RWPE2 (cell line): Measurements from ENCODE around the gene C19orf53.

Experiments used
- ATAC-seq: fragments of 200-7000 bp; cut with Tn5 transposase; 3 replicates; pipeline ENCODE4 v1.9.1; 2021; ENCODE audit warnings: low read depth
- DNase-seq: peaks from one replicate; pipeline ENCODE4 v3.0.0-alpha.2; 2020; ENCODE audit warnings: low spot score
- H3K27ac ChIP-seq: fragments of 450-650 bp; 2 replicates; pipeline ENCODE4 v1.5.1; 2017; ENCODE audit warnings: mild to moderate bottlenecking; ENCODE audit not compliant: poor library complexity, severe bottlenecking
- H3K27me3 ChIP-seq: fragments of 250-450 bp; sonication (Bioruptor Pico); 2 replicates; pipeline ENCODE4 v1.5.1; 2021; ENCODE audit warnings: mild to moderate bottlenecking, moderate library complexity; ENCODE audit not compliant: insufficient read depth, poor library complexity, severe bottlenecking
- H3K36me3 ChIP-seq: fragments of 250-450 bp; sonication (Bioruptor Pico); 2 replicates; pipeline ENCODE4 v1.5.1; 2020; ENCODE audit warnings: low read depth, mild to moderate bottlenecking, moderate library complexity
- H3K4me1 ChIP-seq: fragments of 250-450 bp; sonication (Bioruptor Pico); 2 replicates; pipeline ENCODE4 v1.5.1; 2021; ENCODE audit warnings: mild to moderate bottlenecking, moderate library complexity; ENCODE audit not compliant: insufficient read depth, poor library complexity, severe bottlenecking
- H3K4me3 ChIP-seq: fragments of 250-450 bp; sonication (Bioruptor Pico); 2 replicates; pipeline ENCODE4 v1.5.1; 2021; ENCODE audit warnings: mild to moderate bottlenecking, moderate library complexity; ENCODE audit not compliant: severe bottlenecking
- H3K9me3 ChIP-seq: fragments of 250-450 bp; sonication (Bioruptor Pico); 2 replicates; pipeline ENCODE4 v1.5.1; 2021; ENCODE audit warnings: mild to moderate bottlenecking, moderate library complexity; ENCODE audit not compliant: severe bottlenecking
- TF ChIP-seq, protein P1 (sequence below): fragments of 450-650 bp; IDR thresholded peaks from one replicate; pipeline ENCODE4 v1.5.1; 2017; ENCODE audit warnings: mild to moderate bottlenecking, moderate library complexity; ENCODE audit not compliant: poor library complexity, severe bottlenecking

C19orf53 gene

GRCh38 chr19:13823256-13823655, 49.0 kb downstream of the C19orf53 start:
- H3K4me3 ChIP-seq: no peak overlapping the region
- no peaks in the 10 kb centered on the region for H3K9me3 ChIP-seq
- H3K27me3 ChIP-seq: no peaks in the 10 kb centered on the region
- peaks cover 14% of the 10 kb centered on the region for H3K4me1 ChIP-seq
- DNase-seq (no peak), ATAC-seq (no peak)
- TF ChIP-seq, protein P1, sequence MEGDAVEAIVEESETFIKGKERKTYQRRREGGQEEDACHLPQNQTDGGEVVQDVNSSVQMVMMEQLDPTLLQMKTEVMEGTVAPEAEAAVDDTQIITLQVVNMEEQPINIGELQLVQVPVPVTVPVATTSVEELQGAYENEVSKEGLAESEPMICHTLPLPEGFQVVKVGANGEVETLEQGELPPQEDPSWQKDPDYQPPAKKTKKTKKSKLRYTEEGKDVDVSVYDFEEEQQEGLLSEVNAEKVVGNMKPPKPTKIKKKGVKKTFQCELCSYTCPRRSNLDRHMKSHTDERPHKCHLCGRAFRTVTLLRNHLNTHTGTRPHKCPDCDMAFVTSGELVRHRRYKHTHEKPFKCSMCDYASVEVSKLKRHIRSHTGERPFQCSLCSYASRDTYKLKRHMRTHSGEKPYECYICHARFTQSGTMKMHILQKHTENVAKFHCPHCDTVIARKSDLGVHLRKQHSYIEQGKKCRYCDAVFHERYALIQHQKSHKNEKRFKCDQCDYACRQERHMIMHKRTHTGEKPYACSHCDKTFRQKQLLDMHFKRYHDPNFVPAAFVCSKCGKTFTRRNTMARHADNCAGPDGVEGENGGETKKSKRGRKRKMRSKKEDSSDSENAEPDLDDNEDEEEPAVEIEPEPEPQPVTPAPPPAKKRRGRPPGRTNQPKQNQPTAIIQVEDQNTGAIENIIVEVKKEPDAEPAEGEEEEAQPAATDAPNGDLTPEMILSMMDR: no peak
- H3K36me3 ChIP-seq: peaks cover 27% of the 10 kb centered on the region
- H3K27ac ChIP-seq: peak overlapping the region; percentile 76

GRCh38 chr19:13823901-13824300, 49.6 kb downstream of the C19orf53 start:
- no peak for DNase-seq
- Histone ChIP-seq H3K27me3 (no peaks in the 10 kb centered on the region), H3K4me1 (peaks cover 14% of the 10 kb centered on the region), H3K27ac (no peak overlapping the region), H3K4me3 (no peak overlapping the region), H3K9me3 (no peaks in the 10 kb centered on the region), H3K36me3 (peaks cover 25% of the 10 kb centered on the region)
- ATAC-seq: no peak
- TF ChIP-seq, protein P1: no peak

- ATAC-seq: no peak
- peaks cover 25% of the 10 kb centered on the region for H3K36me3 ChIP-seq
- H3K27ac ChIP-seq: no peak overlapping the region
Observed at GRCh38 chr19:13824703-13825102, 50.4 kb downstream of the C19orf53 start.

DNA sequence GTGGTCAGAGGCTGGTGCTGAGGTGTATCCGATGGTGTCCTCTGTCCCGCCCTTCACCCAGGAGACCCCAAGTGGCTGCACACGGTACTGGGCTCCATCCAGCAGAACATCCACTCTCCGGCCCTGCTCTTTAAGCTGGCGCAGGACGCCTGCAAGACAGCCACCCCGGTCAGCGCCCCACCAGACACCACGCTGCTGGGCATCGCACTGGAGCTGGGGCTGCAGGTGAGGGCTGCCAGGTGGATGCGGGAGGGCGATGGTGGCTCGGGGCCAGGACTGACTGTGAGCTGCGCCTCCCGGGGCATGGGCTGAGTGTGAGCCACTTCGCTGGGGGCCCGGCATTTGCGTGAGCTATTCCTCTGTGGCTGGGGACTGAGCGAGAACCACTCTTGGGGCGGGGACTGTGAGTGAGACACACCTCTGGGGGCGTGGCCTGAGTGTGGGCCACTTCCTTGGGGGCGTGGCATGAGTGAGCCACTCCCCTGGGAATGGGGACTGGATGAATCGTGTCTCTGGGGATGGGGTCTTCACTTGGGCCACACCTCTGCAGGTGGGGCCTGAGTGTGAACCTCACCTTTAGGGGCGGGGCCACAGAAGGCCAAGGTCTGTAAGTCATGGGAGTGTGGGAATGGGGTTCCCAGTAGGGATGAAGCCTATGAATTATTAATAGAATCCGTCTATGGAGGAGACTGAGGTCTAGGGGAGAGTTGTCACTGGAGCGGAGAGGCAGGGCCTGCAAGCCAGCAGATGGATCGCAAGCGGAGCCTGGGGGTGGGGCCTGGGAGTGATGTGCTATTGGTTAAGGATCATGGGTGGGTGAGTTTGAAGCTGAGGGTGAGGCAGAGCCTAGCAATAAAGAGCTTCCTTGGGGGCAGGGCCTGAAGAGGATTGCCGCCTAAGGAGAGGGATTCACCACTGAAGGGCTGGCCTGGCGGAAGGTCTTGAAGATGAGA, 51.5 kb downstream of the C19orf53 start:
- no peak overlapping the region for H3K4me3 ChIP-seq
- ATAC-seq (peak; percentile 49), DNase-seq (peak; percentile 67)
- H3K27me3 ChIP-seq: no peaks in the 10 kb centered on the region
- TF ChIP-seq, protein P1: no peak
- H3K4me1 ChIP-seq: peaks cover 6% of the 10 kb centered on the region
- no peaks in the 10 kb centered on the region for H3K9me3 ChIP-seq
- no peak overlapping the region for H3K27ac ChIP-seq
- H3K36me3 ChIP-seq: peaks cover 22% of the 10 kb centered on the region

More at GRCh38 chr19:13824703-13825102, 50.4 kb downstream of the C19orf53 start:
- DNase-seq: no peak
- H3K4me3 ChIP-seq: no peak overlapping the region
- TF ChIP-seq, protein P1: no peak
- H3K27me3 ChIP-seq: no peaks in the 10 kb centered on the region
- peaks cover 14% of the 10 kb centered on the region for H3K4me1 ChIP-seq
- no peaks in the 10 kb centered on the region for H3K9me3 ChIP-seq
